ENCODE measurements around the gene PRR7.
"Not testable (repeated sequence)": the region's sequence is repeated elsewhere in the genome, so short reads cannot be mapped to it uniquely, and the experiment has no call there.

The PRR7 gene

GRCh38 chr5:177484902-177485549, 38.4 kb downstream of the PRR7 start:
- no peak for DNase-seq (ENCODE audit: low spot score)

GRCh38 chr5:177485753-177486152, 39.1 kb downstream of the PRR7 start:
- DNase-seq (ENCODE audit: low spot score), result not testable (repeated sequence)

DNA sequence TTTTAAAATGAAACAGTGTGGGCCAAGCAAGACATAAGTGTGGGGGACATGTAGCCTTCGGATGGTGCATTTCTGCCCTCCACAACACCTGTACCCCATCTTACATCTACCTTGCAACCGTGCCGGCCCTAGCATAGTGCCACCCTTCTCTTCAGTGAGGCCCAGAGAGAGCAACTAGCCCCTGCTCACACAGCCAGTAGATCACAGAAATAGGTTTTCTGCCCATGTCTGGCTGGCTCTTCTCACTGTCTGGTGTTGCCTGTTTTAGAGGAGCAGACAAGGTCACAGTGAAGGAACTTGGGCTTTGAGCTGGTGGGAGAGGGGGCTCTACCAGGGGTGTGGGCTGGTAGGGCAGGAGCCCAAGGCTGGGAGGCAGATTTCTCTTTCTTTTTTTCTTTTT, 39.6 kb downstream of the PRR7 start:
- DNase-seq (ENCODE audit: low spot score), result no peak

DNA sequence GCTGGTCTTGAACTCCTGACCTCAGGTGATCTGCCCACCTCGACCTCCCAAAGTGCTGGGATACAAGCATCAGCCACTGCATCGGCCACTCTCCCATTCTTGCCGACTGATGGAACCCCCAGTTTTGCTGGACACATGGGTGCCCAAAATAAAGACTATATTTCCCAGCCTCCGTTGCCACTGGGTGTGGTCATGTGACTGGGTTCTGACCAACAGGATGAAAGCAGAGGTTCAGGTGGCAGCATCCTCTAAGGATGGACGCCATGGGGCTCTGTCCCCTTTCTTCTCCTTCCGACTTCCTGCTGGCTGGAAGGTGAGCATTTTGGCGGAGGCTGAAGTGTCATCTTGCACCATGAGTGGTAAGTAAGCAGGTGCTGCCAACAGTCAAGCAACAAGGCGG, 40.5 kb downstream of the PRR7 start:
- DNase-seq (ENCODE audit: low spot score), result no peak

- DNase-seq (ENCODE audit: low spot score), result no peak
Measured at GRCh38 chr5:177487975-177488374, 41.4 kb downstream of the PRR7 start.

DNA sequence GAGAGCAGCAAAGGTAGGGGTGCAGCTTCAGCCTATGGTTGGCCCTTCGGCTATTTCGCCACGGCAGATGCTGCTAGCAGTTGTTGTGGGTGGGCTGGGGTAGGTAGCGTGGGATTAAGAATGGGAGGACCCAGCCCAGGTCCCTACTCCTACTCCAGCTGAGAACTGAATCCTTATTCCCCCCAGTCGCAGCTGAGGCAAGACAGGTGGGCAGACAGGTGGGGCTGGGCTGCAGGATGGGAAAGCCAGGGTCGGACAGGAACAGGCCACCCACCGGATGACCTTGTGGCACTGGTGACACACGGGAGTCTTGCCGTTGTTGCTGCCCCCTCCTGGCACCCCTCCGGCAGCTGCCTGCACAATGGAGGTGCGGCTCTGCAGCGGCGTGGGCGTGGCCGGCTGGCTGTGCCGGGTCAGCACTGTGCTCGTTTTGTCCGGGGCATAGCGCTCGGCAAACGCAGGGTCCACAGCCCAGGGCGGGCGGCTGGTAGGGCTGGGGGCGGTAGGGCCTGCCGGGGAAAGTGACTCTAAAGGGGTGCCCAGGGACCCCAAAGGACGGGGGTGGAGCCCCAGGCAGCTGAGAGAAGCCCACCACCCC, 42.6 kb downstream of the PRR7 start:
- no peak for DNase-seq (ENCODE audit: low spot score)

GRCh38 chr5:177490311-177490991, 43.8 kb downstream of the PRR7 start:
- no peak for DNase-seq (ENCODE audit: low spot score)

- no peak for DNase-seq (ENCODE audit: low spot score)
Measured at GRCh38 chr5:177490992-177491391, 44.4 kb downstream of the PRR7 start.

DNA sequence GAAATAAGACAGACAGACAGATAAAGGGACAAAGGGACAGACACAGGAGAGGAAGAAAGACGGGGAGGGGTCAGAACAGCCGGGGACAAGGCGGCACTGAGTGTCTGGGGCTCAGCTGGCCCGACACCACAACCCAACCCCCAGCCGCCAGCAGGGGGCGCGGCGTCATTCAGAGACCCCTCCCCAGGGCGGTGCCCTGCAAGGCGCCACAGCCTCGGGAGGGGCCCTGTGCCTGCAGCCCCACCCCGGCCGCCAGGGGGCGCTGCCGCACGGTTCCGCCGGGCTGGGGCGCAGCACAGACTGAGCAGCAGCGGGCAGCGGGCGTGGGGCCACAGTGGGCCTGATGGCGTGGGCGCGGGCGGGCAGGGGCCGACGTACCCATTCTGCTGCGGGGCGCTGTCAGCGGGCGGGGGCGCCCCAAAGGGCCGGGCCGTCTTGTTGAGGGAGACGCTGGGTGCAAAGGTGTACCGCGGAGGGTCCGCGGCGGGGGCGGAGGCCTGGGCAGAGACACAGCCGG, 44.9 kb downstream of the PRR7 start:
- DNase-seq (ENCODE audit: low spot score), result no peak

DNA sequence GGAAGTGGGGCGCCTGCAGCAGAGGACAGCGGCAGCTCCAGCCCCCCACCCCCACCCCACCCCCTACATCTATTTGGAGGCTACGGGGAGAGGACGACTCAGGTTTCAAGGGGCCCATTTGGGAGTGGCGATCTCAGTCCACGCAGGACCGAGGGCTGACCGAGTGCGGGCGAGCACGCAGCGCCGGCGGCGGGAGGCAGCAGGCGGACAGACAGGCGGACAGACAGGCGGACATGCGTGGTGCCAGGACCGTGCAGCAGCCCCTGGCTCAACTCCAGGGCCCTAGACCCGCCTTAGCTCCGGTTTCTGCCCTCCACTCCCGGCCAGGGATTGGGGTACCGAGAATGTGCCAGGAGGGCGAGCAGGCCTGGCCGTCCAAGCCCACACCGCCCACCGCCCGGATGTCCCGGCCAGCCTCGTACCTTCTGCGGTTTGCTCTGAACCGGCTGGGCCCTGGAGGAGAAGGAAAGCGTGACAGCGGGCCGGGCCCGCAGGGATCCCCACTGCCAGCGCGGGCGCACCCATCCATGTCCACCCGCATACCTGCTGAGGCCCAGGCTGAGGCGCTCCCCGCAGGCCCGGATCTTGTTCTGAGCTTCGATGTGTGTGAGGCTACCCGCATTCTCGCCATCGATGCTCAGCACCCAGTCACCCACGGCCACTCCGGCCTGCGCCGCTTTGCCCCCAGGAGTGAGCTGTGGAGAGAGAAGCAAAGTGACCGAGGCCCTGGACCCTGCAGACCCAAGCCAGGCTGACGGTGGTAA, 45.6 kb downstream of the PRR7 start:
- DNase-seq (ENCODE audit: low spot score), result no peak

DNA sequence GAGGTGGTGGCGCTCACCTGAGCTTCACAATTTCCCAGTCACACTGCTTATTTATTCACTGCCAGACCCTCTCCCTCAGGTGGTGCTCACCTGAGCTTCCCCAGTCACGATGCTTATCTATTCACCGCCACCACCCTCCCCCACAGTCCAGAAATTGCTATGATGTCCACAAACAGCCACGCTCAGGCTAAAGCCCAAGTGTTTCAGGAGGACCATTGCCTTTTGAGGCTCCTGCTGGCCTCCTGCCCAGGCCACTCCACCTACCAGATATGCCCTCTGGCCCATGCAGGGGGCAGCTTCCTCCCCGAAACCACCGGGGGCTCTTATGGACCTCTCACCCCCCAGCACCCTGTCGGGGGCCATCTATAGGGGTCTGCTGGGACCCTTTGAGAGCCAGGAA, 46.2 kb downstream of the PRR7 start:
- no peak for DNase-seq (ENCODE audit: low spot score)

DNA sequence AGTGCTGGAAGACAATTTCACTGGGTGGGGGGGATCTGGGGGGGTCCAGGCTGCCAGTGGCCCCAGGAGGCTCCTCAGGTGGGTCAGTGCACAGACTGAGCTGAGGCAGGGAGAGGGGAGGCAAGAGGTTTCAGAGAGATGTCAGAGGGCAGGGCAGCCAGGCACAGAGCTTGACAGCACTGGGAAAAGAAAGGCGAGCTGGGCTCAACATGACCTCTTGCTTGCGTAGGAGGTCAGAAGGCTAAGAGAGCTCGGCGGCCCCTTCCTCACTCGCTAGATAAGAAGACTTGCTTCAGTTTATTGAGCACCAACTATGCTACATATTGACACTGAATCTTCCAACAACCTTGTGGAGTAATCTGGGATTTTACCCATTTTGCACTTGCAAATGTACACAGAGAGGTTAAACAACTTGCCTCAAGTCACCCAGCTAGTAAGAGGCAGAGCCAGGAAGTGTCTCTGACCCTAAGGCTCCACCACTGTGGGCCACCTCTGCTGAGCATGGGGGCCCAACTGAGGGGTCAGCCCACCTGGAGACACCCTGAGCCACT, 47.3 kb downstream of the PRR7 start:
- DNase-seq (ENCODE audit: low spot score), result no peak

DNA sequence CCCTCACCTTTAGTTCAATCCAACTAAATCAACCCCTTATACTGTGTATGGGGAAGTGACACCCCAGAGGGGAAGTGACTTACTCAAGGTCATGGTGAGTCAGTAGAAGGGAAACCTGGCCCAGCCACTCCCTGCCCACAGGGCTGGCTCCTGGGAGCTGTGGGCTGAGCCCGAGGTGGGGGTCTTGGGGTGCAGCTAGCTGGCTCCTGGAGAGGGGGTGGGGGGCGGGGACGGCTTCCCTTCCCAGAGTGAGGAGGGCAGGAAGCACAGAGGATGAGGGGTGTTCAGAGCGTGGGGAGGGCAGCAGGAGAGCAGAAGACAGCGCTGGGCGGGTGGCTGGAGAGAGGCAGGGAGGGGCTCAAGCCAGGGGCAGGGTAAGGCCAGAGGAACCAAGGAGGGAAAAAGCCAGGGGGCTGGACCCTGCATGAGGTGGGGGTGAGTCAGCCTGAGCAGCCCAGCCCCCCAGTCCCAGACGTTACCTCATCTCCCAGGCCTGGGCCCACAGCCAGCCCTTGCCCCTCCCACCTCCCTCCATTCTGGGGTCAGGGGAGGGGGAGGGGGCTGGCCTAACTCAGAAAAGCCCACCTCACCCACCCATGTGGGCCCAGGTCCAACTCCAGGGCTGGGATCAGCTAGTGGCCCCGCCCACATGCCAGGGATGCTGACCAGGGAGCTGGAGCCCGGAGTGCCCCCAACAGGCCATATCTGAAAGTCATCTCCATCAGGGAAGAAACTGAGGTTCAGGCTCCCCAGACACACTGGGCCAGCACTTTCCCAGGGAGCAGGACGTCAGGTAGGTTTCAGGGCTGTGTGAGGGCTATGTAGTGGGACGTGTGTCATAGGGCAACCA, 48.0 kb downstream of the PRR7 start:
- DNase-seq (ENCODE audit: low spot score), result no peak

- no peak for DNase-seq (ENCODE audit: low spot score)
Measured at GRCh38 chr5:177495243-177496060, 48.8 kb downstream of the PRR7 start.

DNA sequence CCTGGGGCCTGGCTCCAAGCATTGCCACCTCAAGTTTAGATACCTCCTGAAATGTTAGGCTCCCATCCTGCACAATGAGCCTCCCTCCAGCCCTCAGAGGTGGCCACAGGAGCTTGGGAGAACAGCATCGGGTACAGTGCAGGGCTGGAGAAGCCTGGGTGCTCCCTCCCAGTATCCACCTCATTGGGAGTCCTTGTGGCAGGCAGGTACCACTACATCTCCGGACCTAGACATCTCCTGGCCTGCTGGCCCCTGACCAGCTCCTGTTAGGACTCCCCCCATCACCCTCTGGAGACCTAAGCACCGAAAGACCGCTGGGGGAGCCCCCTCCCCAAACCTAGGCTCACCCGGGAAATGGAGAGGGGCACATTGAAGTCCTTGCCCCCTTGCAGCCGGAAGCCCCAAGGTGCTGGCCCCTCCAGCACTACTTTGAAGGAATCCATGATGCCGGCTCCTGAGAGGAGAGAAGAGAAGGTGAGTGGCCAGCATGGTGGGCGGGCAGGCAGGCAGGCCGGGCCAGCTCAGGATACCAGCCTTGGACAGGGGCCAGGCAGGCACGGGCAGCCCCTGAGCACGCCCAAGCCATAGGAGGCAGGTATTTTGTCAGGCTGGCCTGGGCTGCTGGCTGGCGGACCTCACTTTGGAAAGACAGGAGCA, 49.6 kb downstream of the PRR7 start:
- DNase-seq (ENCODE audit: low spot score), result no peak

- no peak for DNase-seq (ENCODE audit: low spot score)
Measured at GRCh38 chr5:177496727-177497291, 50.2 kb downstream of the PRR7 start.

DNA sequence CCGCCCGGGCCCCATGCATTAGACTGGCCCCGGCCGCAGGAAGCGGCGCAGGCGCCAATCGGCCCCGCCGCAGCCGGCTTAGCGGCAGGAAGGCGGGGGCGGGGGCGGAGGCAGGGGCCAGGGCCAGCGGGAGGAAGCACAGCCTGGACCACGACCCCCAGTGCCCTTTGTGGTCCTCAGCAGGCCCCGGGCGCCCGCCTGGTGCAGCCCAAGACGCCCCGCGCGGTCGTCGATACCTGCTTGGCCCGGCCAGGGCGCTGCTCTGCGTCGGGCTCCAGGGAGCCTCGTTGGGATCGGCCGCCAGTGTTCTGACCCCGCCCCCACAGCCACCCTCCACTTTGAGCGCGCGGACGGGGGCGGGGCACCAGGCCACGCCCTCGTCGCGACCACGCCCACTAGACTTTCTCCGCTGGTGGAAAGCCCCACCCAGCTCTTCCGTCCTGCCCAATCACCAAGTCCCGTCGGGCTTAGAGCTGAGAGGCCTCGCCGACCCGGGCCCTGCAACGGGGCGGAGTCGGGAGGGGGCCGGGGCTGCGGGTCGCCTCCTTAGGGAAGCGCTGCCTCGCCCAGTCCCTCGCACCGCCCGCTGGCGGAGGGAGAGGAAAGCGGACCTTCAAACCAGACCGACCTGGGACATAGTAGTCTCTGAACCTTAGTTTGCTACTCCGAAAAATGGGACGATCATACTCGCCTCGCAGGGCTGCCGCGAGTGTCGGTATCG, 50.8 kb downstream of the PRR7 start, which contains the start of gene PDLIM7:
Gene PDLIM7 (minus strand): TSS at position 313 of the 721 bp plus-strand sequence. CDS start 1,092 bp downstream, outside the sequence.
- DNase-seq (ENCODE audit: low spot score), result peak; percentile 72

DNA sequence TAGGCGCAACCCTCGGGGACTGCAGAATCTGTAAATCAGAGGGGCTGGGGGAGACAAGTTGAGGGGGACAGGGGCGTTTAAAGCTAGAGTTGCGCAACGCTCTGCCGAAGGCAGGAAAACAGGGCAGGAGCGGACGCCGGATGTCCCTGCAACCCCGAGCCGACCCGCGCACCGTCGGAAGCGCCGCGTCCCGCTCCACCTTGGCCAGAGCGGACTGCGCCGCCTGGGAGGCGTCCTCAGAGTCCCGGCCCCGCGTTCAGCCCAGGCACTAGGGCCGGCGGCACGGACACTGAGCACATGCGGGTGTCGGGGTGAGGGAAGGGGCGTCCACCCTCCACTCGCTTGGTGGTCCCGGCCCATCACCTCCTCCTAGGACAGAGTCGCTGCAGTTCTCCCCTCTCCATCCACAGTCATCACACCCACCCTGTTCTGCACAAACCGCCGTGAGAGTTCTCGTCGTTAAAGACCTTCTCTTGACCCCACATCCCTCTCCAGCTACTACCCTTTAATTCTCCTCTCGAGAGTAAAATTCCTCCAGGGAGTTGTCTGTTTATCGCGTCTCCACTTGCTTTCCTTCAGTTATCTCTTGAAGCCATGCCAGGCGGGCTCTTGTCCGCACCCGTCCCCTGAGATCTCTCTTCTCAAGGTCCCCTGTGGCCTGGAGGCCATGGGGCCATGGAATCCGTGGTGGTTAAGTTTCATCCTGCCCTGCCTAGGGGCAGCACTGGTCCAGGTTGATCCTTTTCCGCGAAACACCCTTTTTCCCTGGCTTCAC, 51.6 kb downstream of the PRR7 start:
- no peak for DNase-seq (ENCODE audit: low spot score)

Data from globus pallidus (tissue), 1 donor.